ENCODE data around the gene PIGN.

Gene PIGN

GRCh38 chr18:62164855-62165487, 21.9 kb downstream of the PIGN start:
- Histone ChIP-seq H3K9ac (no peak overlapping the region), H3K79me2 (ENCODE audit: insufficient read depth, low read depth) (no peaks in the 10 kb centered on the region)

GRCh38 chr18:62164310-62164709, 22.5 kb downstream of the PIGN start:
- TF ChIP-seq CTCF (conservative IDR thresholded peaks at IDR 0.05; ENCODE audit: low read depth, low read length), result no peak
- H3K79me2 ChIP-seq (ENCODE audit: insufficient read depth, low read depth), result no peaks in the 10 kb centered on the region
- no peak overlapping the region for H3K27ac ChIP-seq
- H3K36me3 ChIP-seq (ENCODE audit: insufficient read depth), result no peaks in the 10 kb centered on the region
- no peaks in the 10 kb centered on the region for H3K27me3 ChIP-seq (ENCODE audit: insufficient read depth, low read depth)
- H3K4me1 ChIP-seq (ENCODE audit: low read depth, poor library complexity, severe bottlenecking), result no peaks in the 10 kb centered on the region
- no peak overlapping the region for H3K4me3 ChIP-seq (IDR thresholded peaks at IDR 0.05; ENCODE audit: insufficient read depth, low read depth, low read length)
- 0 out of 2 replicates have a peak, but pooled peaks cover 8% of the 10 kb centered on the region for H4K20me1 ChIP-seq (ENCODE audit: insufficient read depth)
- H3K4me2 ChIP-seq, result no peak overlapping the region
- H3K9ac ChIP-seq, result no peak overlapping the region
- no peak overlapping the region for H2AFZ ChIP-seq (ENCODE audit: low read depth)

More at GRCh38 chr18:62164855-62165487, 21.9 kb downstream of the PIGN start:
- no peak overlapping the region for H3K27ac ChIP-seq
- H3K4me3 ChIP-seq (IDR thresholded peaks at IDR 0.05; ENCODE audit: insufficient read depth, low read depth, low read length), result no peak overlapping the region
- no peak for TF ChIP-seq CTCF (conservative IDR thresholded peaks at IDR 0.05; ENCODE audit: low read depth, low read length)
- H3K4me2 ChIP-seq, result no peak overlapping the region
- H2AFZ ChIP-seq (ENCODE audit: low read depth), result no peak overlapping the region
- H3K36me3 ChIP-seq (ENCODE audit: insufficient read depth), result no peaks in the 10 kb centered on the region
- 0 out of 2 replicates have a peak, but pooled peaks cover 8% of the 10 kb centered on the region for H4K20me1 ChIP-seq (ENCODE audit: insufficient read depth)
- H3K27me3 ChIP-seq (ENCODE audit: insufficient read depth, low read depth), result no peaks in the 10 kb centered on the region
- no peaks in the 10 kb centered on the region for H3K4me1 ChIP-seq (ENCODE audit: low read depth, poor library complexity, severe bottlenecking)

GRCh38 chr18:62157843-62158242, 29.0 kb downstream of the PIGN start:
- no peak for TF ChIP-seq CTCF (conservative IDR thresholded peaks at IDR 0.05; ENCODE audit: low read depth, low read length)
- H4K20me1 ChIP-seq (ENCODE audit: insufficient read depth), result no peaks in the 10 kb centered on the region

GRCh38 chr18:62152844-62153243, 34.0 kb downstream of the PIGN start:
- H3K27ac ChIP-seq, result no peak overlapping the region
- no peaks in the 10 kb centered on the region for H3K79me2 ChIP-seq (ENCODE audit: insufficient read depth, low read depth)
- no peaks in the 10 kb centered on the region for H4K20me1 ChIP-seq (ENCODE audit: insufficient read depth)
- no peak overlapping the region for H3K4me3 ChIP-seq (IDR thresholded peaks at IDR 0.05; ENCODE audit: insufficient read depth, low read depth, low read length)
- TF ChIP-seq CTCF (conservative IDR thresholded peaks at IDR 0.05; ENCODE audit: low read depth, low read length), result no peak
- no peak overlapping the region for H2AFZ ChIP-seq (ENCODE audit: low read depth)
- no peak overlapping the region for H3K4me2 ChIP-seq
- no peaks in the 10 kb centered on the region for H3K4me1 ChIP-seq (ENCODE audit: low read depth, poor library complexity, severe bottlenecking)
- no peaks in the 10 kb centered on the region for H3K27me3 ChIP-seq (ENCODE audit: insufficient read depth, low read depth)
- no peak overlapping the region for H3K9ac ChIP-seq
- H3K36me3 ChIP-seq (ENCODE audit: insufficient read depth), result no peaks in the 10 kb centered on the region

More at GRCh38 chr18:62157843-62158242, 29.0 kb downstream of the PIGN start:
- Histone ChIP-seq H3K27me3 (ENCODE audit: insufficient read depth, low read depth) (no peaks in the 10 kb centered on the region), H3K27ac (no peak overlapping the region), H3K4me1 (ENCODE audit: low read depth, poor library complexity, severe bottlenecking) (no peaks in the 10 kb centered on the region), H3K36me3 (ENCODE audit: insufficient read depth) (no peaks in the 10 kb centered on the region), H3K9ac (no peak overlapping the region), H3K4me3 (IDR thresholded peaks at IDR 0.05; ENCODE audit: insufficient read depth, low read depth, low read length) (no peak overlapping the region), H2AFZ (ENCODE audit: low read depth) (no peak overlapping the region), H3K4me2 (no peak overlapping the region), H3K79me2 (ENCODE audit: insufficient read depth, low read depth) (no peaks in the 10 kb centered on the region)

Data from KMS-11 (cell line).